22Rv1 (cell line): Measurements from ENCODE around the gene GNPTAB.

Source experiments
- ZFX ChIP-seq: fragments of 450-650 bp; IDR thresholded peaks from 2 replicates; pipeline ENCODE4 v1.6.1; 2017; ENCODE audit warnings: antibody characterized with exemption, borderline replicate concordance
- TF ChIP-seq, protein P1 (sequence below): fragments of 450-650 bp; IDR thresholded peaks from 2 replicates; pipeline ENCODE4 v1.5.1; 2017; ENCODE audit warnings: mild to moderate bottlenecking

- TF ChIP-seq, protein P1, sequence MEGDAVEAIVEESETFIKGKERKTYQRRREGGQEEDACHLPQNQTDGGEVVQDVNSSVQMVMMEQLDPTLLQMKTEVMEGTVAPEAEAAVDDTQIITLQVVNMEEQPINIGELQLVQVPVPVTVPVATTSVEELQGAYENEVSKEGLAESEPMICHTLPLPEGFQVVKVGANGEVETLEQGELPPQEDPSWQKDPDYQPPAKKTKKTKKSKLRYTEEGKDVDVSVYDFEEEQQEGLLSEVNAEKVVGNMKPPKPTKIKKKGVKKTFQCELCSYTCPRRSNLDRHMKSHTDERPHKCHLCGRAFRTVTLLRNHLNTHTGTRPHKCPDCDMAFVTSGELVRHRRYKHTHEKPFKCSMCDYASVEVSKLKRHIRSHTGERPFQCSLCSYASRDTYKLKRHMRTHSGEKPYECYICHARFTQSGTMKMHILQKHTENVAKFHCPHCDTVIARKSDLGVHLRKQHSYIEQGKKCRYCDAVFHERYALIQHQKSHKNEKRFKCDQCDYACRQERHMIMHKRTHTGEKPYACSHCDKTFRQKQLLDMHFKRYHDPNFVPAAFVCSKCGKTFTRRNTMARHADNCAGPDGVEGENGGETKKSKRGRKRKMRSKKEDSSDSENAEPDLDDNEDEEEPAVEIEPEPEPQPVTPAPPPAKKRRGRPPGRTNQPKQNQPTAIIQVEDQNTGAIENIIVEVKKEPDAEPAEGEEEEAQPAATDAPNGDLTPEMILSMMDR: no peak
- no peak for TF ChIP-seq ZFX
Measured at GRCh38 chr12:101747697-101748096, 83.1 kb downstream of the GNPTAB start.
